HCT116 (cell line): ENCODE data around the gene SLC6A6. TPM values are rescaled to one million over a fixed set of nuclear protein-coding genes. Genes with fewer than 3 reads are reported as not detected.

Experiments
- ATAC-seq: fragments of 200-7000 bp; cut with Tn5 transposase; 2 replicates; pipeline ENCODE4 v1.9.1; 2020; ENCODE audit warnings: mild to moderate bottlenecking, moderate library complexity
- BruUV-seq: library from RNA; stranded (reverse); fragments of 400-500 nt; replicated peaks from 2 replicates; lab custom pipeline; 2021; lab: Mats Ljungman, UMichigan
- CTCF ChIA-PET: fragments of 300-600 bp; sonication (Branson Sonifier 250); formaldehyde crosslinking; loops from one replicate; lab custom pipeline; 2021; ENCODE audit warnings: antibody characterized with exemption; lab: Charles Lee
- POLR2A ChIA-PET: fragments of 300-600, 350-600 bp; sonication (Branson Sonifier 250); formaldehyde crosslinking; loops from one replicate; lab custom pipeline; 2021; ENCODE audit warnings: antibody characterized with exemption; lab: Charles Lee
- RAD21 ChIA-PET, 2 experiments: fragments of 300-600 bp; sonication (Branson Sonifier 250); formaldehyde crosslinking; loops; one replicate each; lab custom pipeline; 2023; ENCODE audit warnings: low total read pairs in 2 of 2; ENCODE audit not compliant: uncharacterized antibody in 2 of 2, unreplicated experiment in 2 of 2, low non-redundant PET in 1 of 2; lab: Charles Lee
- DNase-seq: peaks from one replicate; pipeline ENCODE4 v3.0.0-alpha.2; 2010; ENCODE audit warnings: low read depth, low spot score
- H2AFZ ChIP-seq: fragments of 200-600 bp; shearing (Covaris generic), sonication (generic); 2 replicates; pipeline ENCODE4 v1.6.1; 2017; ENCODE audit warnings: low read depth, mixed run types, mixed read lengths, antibody characterized with exemption, low read length; ENCODE audit not compliant: poor library complexity, severe bottlenecking
- H3K27ac ChIP-seq: 2 replicates; pipeline ENCODE4 v1.5.1; 2012; ENCODE audit warnings: low read depth, low read length
- H3K27me3 ChIP-seq: fragments of 200-600 bp; sonication (generic); 2 replicates; pipeline ENCODE4 v1.6.1; 2016; ENCODE audit warnings: mixed run types, low read length, mixed read lengths; ENCODE audit not compliant: insufficient read depth
- H3K36me3 ChIP-seq, 2 experiments: fragments of 200-500 bp in 1 of 2; fragments of 200-600 bp in 1 of 2; sonication (Bioruptor generic) in 1 of 2; sonication (generic) in 1 of 2; 2 replicates each; pipeline versions ENCODE4 v1.5.1 to v1.6.1; 2014 to 2016; ENCODE audit warnings: low read length in 2 of 2, inconsistent platforms in 1 of 2, mixed read lengths in 1 of 2, mixed run types in 1 of 2; ENCODE audit not compliant: insufficient read depth in 2 of 2, control insufficient read depth in 1 of 2
- H3K4me1 ChIP-seq, 2 experiments: fragments of 200-600 bp in 1 of 2; sonication (generic) in 1 of 2; 2 replicates each; pipeline versions ENCODE4 v1.5.1 to v1.6.1; 2012 to 2017; ENCODE audit warnings: low read length in 2 of 2, inconsistent platforms in 1 of 2, mild to moderate bottlenecking in 1 of 2, mixed read lengths in 1 of 2, mixed run types in 1 of 2, moderate library complexity in 1 of 2; ENCODE audit not compliant: insufficient read depth in 2 of 2, control insufficient read depth in 1 of 2
- H3K4me2 ChIP-seq: fragments of 200-600 bp; sonication (generic); 2 replicates; pipeline ENCODE4 v1.6.1; 2017; ENCODE audit warnings: mixed run types, low read length, mixed read lengths
- H3K4me3 ChIP-seq, 2 experiments: fragments of 200-600 bp in 1 of 2; sonication (generic) in 1 of 2; replicated peaks in 1 of 2; 2 replicates each; pipeline ENCODE4 v1.5.1; 2011 to 2016; ENCODE audit warnings: low read length in 2 of 2, control low read depth in 1 of 2, low read depth in 1 of 2, mild to moderate bottlenecking in 1 of 2, mixed read lengths in 1 of 2, mixed run types in 1 of 2
- H3K79me2 ChIP-seq: fragments of 200-600 bp; sonication (generic); 2 replicates; pipeline ENCODE4 v1.6.1; 2017; ENCODE audit warnings: mild to moderate bottlenecking, mixed run types, low read length, moderate library complexity, mixed read lengths; ENCODE audit not compliant: insufficient read depth
- H3K9ac ChIP-seq: fragments of 200-600 bp; sonication (generic); 2 replicates; pipeline ENCODE4 v1.6.1; 2016; ENCODE audit warnings: low read length, mixed read lengths
- H3K9me2 ChIP-seq: fragments of 200-600 bp; sonication (generic), shearing (Covaris generic); 2 replicates; pipeline ENCODE4 v1.6.1; 2017; ENCODE audit warnings: mixed run types, mild to moderate bottlenecking, moderate library complexity; ENCODE audit not compliant: insufficient read depth
- H3K9me3 ChIP-seq, 2 experiments: fragments of 200-500 bp in 1 of 2; fragments of 200-600 bp in 1 of 2; sonication (Bioruptor generic) in 1 of 2; sonication (generic) in 1 of 2; 2 replicates each; pipeline ENCODE4 v1.6.1; 2014 to 2017; ENCODE audit warnings: low read length in 2 of 2, mixed read lengths in 2 of 2, inconsistent platforms in 1 of 2, low read depth in 1 of 2, mild to moderate bottlenecking in 1 of 2, mixed run types in 1 of 2, moderate library complexity in 1 of 2; ENCODE audit not compliant: control insufficient read depth in 1 of 2, insufficient read depth in 1 of 2
- H4K20me1 ChIP-seq: fragments of 200-600 bp; sonication (generic), shearing (Covaris generic); 2 replicates; pipeline ENCODE4 v1.6.1; 2017; ENCODE audit warnings: mixed run types, mild to moderate bottlenecking, moderate library complexity; ENCODE audit not compliant: insufficient read depth
- CBX3 ChIP-seq: IDR thresholded peaks from 2 replicates; pipeline ENCODE4 v1.6.1; 2012; ENCODE audit warnings: low read depth
- CEBPB ChIP-seq: IDR thresholded peaks from 2 replicates; pipeline ENCODE4 v1.6.1; 2012; ENCODE audit warnings: low read depth
- EGR1 ChIP-seq: IDR thresholded peaks from 2 replicates; pipeline ENCODE4 v1.6.1; 2012; ENCODE audit warnings: low read depth
- EZH2 ChIP-seq: fragments of 200-600 bp; sonication (generic); IDR thresholded peaks from 2 replicates; pipeline ENCODE4 v1.6.1; 2017; ENCODE audit warnings: antibody characterized with exemption, mixed run types
- POLR2A ChIP-seq: IDR thresholded peaks from 2 replicates; pipeline ENCODE4 v1.7.0; 2011; ENCODE audit warnings: borderline replicate concordance; ENCODE audit not compliant: insufficient read depth, insufficient read length; ENCODE audit errors: extremely low read depth
- POLR2AphosphoS5 ChIP-seq: IDR thresholded peaks from 2 replicates; pipeline ENCODE4 v1.6.1; 2011; ENCODE audit warnings: mild to moderate bottlenecking, low read depth, low read length, moderate library complexity
- RAD21 ChIP-seq: IDR thresholded peaks from 2 replicates; pipeline ENCODE4 v1.6.1; 2012; ENCODE audit warnings: low read depth, mild to moderate bottlenecking
- SP1 ChIP-seq: IDR thresholded peaks from 2 replicates; pipeline ENCODE4 v1.6.1; 2012; ENCODE audit warnings: low read depth
- TCF7L2 ChIP-seq: IDR thresholded peaks from 2 replicates; pipeline ENCODE4 v1.7.0; 2011; ENCODE audit warnings: borderline replicate concordance, inconsistent platforms; ENCODE audit not compliant: insufficient read depth, insufficient read length; ENCODE audit errors: extremely low read depth
- intact Hi-C: fragments of 100-400 bp; cut with micrococcal nuclease; formaldehyde crosslinking; loops from 2 replicates; pipeline ENCODE4 v1.10.0; 2022
- total RNA-seq: library from RNA; stranded (reverse); gene quantifications from one replicate; pipeline ENCODE4 v1.2.1, GENCODE V29; 2021; ENCODE audit not compliant: unreplicated experiment
- TF ChIP-seq, protein P1 (sequence below): IDR thresholded peaks from 2 replicates; pipeline ENCODE4 v1.6.1; 2012
- TF ChIP-seq, protein P2 (sequence below), 3 experiments: fragments of 200-600 bp in 1 of 3; sonication (generic) in 1 of 3; IDR thresholded peaks in 2 of 3; conservative IDR thresholded peaks in 1 of 3; 2 replicates each; pipeline ENCODE4 v1.5.1; 2012 to 2017; ENCODE audit warnings: low read depth in 2 of 3, low read length in 2 of 3, antibody characterized with exemption in 1 of 3, borderline replicate concordance in 1 of 3, control low read depth in 1 of 3, mild to moderate bottlenecking in 1 of 3, mixed read lengths in 1 of 3, mixed run types in 1 of 3, moderate library complexity in 1 of 3; ENCODE audit not compliant: insufficient read depth in 1 of 3
- TF ChIP-seq, protein P3 (sequence below): IDR thresholded peaks from 2 replicates; pipeline ENCODE4 v1.6.1; 2012; ENCODE audit warnings: low read depth
- TF ChIP-seq, protein P4 (sequence below): IDR thresholded peaks from 2 replicates; pipeline ENCODE4 v1.6.1; 2012
- TF ChIP-seq, protein P5 (sequence below): IDR thresholded peaks from 2 replicates; pipeline ENCODE4 v1.6.1; 2011; ENCODE audit warnings: mild to moderate bottlenecking, low read length, moderate library complexity; ENCODE audit not compliant: insufficient replicate concordance; ENCODE audit errors: extremely low read depth

Gene SLC6A6
- total RNA-seq, 1 experiment from 2014 or later: 36.3 TPM

DNA sequence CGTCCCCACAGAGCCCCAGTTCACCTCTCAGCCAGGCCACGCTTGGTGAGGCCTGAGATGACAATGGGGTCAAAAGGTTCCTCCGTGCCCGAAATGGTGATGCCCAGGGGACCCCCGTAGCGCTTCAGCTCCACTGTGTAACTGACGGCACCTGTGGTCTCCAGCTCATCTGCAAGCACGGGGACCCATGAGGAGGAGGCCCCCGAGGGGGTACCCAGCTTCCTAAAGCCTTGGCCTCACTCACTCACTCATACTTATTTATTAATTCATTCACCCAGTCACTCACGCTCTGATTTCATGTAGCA lies 107.3 kb downstream of the SLC6A6 start:
- H4K20me1 ChIP-seq: no peaks in the 10 kb centered on the region
- no peak overlapping the region for H3K9ac ChIP-seq
- BruUV-seq: no TSS peak
- peaks cover 0 to 4% of the 10 kb centered on the region in 2 experiments; a peak in 1 of 4 replicates for H3K4me1 ChIP-seq
- H3K9me2 ChIP-seq: no peaks in the 10 kb centered on the region
- ChIA-PET POLR2A (no interaction called here), CTCF (interaction anchor here (1.3 to 2.0 kb wide), 2 partner anchors 38 to 40 kb away, joined by 4 to 8 read pairs; no protein-coding TSS in a partner anchor), RAD21 (interaction anchor here in 1 of 2 experiments (1.1 kb wide), 1 partner anchor 411 kb away, joined by 3 read pairs; no protein-coding TSS in a partner anchor)
- no peak overlapping the region for H2AFZ ChIP-seq
- H3K79me2 ChIP-seq: no peaks in the 10 kb centered on the region
- TF ChIP-seq EGR1 (no peak), EZH2 (no peak), POLR2A (no peak), CBX3 (no peak), CEBPB (no peak), RAD21 (no peak), TCF7L2 (no peak), SP1 (no peak), POLR2AphosphoS5 (no peak)
- TF ChIP-seq, protein P1, sequence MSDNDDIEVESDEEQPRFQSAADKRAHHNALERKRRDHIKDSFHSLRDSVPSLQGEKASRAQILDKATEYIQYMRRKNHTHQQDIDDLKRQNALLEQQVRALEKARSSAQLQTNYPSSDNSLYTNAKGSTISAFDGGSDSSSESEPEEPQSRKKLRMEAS: no peak
- TF ChIP-seq, protein P2, sequence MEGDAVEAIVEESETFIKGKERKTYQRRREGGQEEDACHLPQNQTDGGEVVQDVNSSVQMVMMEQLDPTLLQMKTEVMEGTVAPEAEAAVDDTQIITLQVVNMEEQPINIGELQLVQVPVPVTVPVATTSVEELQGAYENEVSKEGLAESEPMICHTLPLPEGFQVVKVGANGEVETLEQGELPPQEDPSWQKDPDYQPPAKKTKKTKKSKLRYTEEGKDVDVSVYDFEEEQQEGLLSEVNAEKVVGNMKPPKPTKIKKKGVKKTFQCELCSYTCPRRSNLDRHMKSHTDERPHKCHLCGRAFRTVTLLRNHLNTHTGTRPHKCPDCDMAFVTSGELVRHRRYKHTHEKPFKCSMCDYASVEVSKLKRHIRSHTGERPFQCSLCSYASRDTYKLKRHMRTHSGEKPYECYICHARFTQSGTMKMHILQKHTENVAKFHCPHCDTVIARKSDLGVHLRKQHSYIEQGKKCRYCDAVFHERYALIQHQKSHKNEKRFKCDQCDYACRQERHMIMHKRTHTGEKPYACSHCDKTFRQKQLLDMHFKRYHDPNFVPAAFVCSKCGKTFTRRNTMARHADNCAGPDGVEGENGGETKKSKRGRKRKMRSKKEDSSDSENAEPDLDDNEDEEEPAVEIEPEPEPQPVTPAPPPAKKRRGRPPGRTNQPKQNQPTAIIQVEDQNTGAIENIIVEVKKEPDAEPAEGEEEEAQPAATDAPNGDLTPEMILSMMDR (IDR thresholded peaks at IDR 0.05 in 2 of 3, conservative IDR thresholded peaks at IDR 0.05 in 1 of 3; ENCODE audit: borderline replicate concordance in 1 of 3, insufficient read depth in 1 of 3, low read depth in 2 of 3, low read length in 2 of 3): no peak
- TF ChIP-seq, protein P3, sequence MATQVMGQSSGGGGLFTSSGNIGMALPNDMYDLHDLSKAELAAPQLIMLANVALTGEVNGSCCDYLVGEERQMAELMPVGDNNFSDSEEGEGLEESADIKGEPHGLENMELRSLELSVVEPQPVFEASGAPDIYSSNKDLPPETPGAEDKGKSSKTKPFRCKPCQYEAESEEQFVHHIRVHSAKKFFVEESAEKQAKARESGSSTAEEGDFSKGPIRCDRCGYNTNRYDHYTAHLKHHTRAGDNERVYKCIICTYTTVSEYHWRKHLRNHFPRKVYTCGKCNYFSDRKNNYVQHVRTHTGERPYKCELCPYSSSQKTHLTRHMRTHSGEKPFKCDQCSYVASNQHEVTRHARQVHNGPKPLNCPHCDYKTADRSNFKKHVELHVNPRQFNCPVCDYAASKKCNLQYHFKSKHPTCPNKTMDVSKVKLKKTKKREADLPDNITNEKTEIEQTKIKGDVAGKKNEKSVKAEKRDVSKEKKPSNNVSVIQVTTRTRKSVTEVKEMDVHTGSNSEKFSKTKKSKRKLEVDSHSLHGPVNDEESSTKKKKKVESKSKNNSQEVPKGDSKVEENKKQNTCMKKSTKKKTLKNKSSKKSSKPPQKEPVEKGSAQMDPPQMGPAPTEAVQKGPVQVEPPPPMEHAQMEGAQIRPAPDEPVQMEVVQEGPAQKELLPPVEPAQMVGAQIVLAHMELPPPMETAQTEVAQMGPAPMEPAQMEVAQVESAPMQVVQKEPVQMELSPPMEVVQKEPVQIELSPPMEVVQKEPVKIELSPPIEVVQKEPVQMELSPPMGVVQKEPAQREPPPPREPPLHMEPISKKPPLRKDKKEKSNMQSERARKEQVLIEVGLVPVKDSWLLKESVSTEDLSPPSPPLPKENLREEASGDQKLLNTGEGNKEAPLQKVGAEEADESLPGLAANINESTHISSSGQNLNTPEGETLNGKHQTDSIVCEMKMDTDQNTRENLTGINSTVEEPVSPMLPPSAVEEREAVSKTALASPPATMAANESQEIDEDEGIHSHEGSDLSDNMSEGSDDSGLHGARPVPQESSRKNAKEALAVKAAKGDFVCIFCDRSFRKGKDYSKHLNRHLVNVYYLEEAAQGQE: no peak
- TF ChIP-seq, protein P4, sequence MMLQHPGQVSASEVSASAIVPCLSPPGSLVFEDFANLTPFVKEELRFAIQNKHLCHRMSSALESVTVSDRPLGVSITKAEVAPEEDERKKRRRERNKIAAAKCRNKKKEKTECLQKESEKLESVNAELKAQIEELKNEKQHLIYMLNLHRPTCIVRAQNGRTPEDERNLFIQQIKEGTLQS: no peak
- TF ChIP-seq, protein P5, sequence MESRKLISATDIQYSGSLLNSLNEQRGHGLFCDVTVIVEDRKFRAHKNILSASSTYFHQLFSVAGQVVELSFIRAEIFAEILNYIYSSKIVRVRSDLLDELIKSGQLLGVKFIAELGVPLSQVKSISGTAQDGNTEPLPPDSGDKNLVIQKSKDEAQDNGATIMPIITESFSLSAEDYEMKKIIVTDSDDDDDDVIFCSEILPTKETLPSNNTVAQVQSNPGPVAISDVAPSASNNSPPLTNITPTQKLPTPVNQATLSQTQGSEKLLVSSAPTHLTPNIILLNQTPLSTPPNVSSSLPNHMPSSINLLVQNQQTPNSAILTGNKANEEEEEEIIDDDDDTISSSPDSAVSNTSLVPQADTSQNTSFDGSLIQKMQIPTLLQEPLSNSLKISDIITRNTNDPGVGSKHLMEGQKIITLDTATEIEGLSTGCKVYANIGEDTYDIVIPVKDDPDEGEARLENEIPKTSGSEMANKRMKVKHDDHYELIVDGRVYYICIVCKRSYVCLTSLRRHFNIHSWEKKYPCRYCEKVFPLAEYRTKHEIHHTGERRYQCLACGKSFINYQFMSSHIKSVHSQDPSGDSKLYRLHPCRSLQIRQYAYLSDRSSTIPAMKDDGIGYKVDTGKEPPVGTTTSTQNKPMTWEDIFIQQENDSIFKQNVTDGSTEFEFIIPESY: no peak
- intact Hi-C loops: loop anchor here (1.0 to 5.0 kb wide), 4 partner anchors 39 to 412 kb away; partner anchors contain the start of gene CCDC174
- H3K27me3 ChIP-seq: no peaks in the 10 kb centered on the region
- DNase-seq: no peak
- H3K4me2 ChIP-seq: no peak overlapping the region
- H3K27ac ChIP-seq: no peak overlapping the region
- ATAC-seq: no peak
- H3K4me3 ChIP-seq: no peak overlapping the region
- H3K9me3 ChIP-seq: no peaks in the 10 kb centered on the region
- no peaks in the 10 kb centered on the region for H3K36me3 ChIP-seq
